Breast epithelium (tissue), 4 donors: Measurements from ENCODE around the gene C17orf107. TPM values are rescaled to one million over a fixed set of nuclear protein-coding genes. Genes with fewer than 3 reads are reported as not detected.

ENCODE experiments used
- DNase-seq, 2 donors: peaks; one replicate each; pipeline ENCODE4 v3.0.0-alpha.2; 2019; ENCODE audit warnings: low spot score in 2 of 2
- H3K27ac ChIP-seq, 2 donors: fragments of 200-600 bp; sonication (generic) in 1 of 2; one replicate each; pipeline ENCODE4 v1.5.1; 2016 to 2019; ENCODE audit warnings: mild to moderate bottlenecking in 1 of 2
- H3K27me3 ChIP-seq, 2 donors: fragments of 200-600 bp; sonication (generic) in 1 of 2; one replicate each; pipeline versions ENCODE4 v1.5.1 to v1.6.0; 2017 to 2019; ENCODE audit warnings: control low read depth in 1 of 2, mild to moderate bottlenecking in 1 of 2
- H3K36me3 ChIP-seq: fragments of 200-600 bp; one replicate; pipeline ENCODE4 v1.5.1; 2019
- H3K4me1 ChIP-seq, 2 donors: fragments of 200-600 bp; sonication (generic); one replicate each; pipeline ENCODE4 v1.5.1; 2016 to 2019; ENCODE audit warnings: control low read depth in 1 of 2
- H3K4me3 ChIP-seq, 3 donors: fragments of 200-600 bp; sonication (generic); 1 replicate in 2 of 3; 2 replicates in 1 of 3; pipeline ENCODE4 v1.5.1; 2016 to 2019; ENCODE audit warnings: mild to moderate bottlenecking in 3 of 3, moderate library complexity in 2 of 3
- H3K9me3 ChIP-seq, 2 donors: fragments of 200-600 bp; sonication (generic) in 1 of 2; one replicate each; pipeline ENCODE4 v1.5.1; 2016 to 2019; ENCODE audit warnings: control low read depth in 1 of 2
- CTCF ChIP-seq, 3 donors: fragments of 450-650 bp; IDR thresholded peaks; one replicate each; pipeline ENCODE4 v1.5.1; 2016 to 2017; ENCODE audit warnings: antibody characterized with exemption in 3 of 3, mild to moderate bottlenecking in 3 of 3, moderate library complexity in 3 of 3
- POLR2A ChIP-seq: fragments of 450-650 bp; IDR thresholded peaks from one replicate; pipeline ENCODE4 v1.6.1; 2016; ENCODE audit warnings: antibody characterized with exemption, mild to moderate bottlenecking, moderate library complexity
- POLR2AphosphoS5 ChIP-seq, 3 donors: sonication (generic); formaldehyde crosslinking; IDR thresholded peaks; one replicate each; pipeline ENCODE4 v1.6.1; 2017; ENCODE audit warnings: antibody characterized with exemption in 3 of 3
- intact Hi-C: fragments of 100-400 bp; cut with DNase I; formaldehyde crosslinking; loops from one replicate; pipeline ENCODE4 v1.15.1; 2023; ENCODE audit warnings: low total_unique reads
- total RNA-seq, 3 donors: library from RNA; depleted of rRNA; stranded (reverse); fragments of >200 nt; gene quantifications; one replicate each; pipeline ENCODE4 v1.1.0, GENCODE V29; 2016

The C17orf107 gene
- total RNA-seq, 3 donors from 2014 or later, result 3.9 to 10.5 TPM; not detected in 1

GRCh38 chr17:4935650-4936049, 36.3 kb downstream of the C17orf107 start:
- no peak for DNase-seq
- Histone ChIP-seq H3K9me3 (no peaks in the 10 kb centered on the region), H3K27ac (no peak overlapping the region), H3K4me1 (peaks cover 10 to 23% of the 10 kb centered on the region in 2 donors), H3K4me3 (no peak overlapping the region), H3K27me3 (no peaks in the 10 kb centered on the region), H3K36me3 (no peaks in the 10 kb centered on the region)
- intact Hi-C loops, result no loop called here
- TF ChIP-seq POLR2A, result no peak
- no peak for TF ChIP-seq POLR2AphosphoS5 (IDR thresholded peaks at IDR 0.05)
- TF ChIP-seq CTCF (IDR thresholded peaks at IDR 0.05), result no peak

GRCh38 chr17:4936436-4936835, 37.1 kb downstream of the C17orf107 start:
- H3K36me3 ChIP-seq, result no peaks in the 10 kb centered on the region
- H3K27me3 ChIP-seq, result no peaks in the 10 kb centered on the region
- no peaks in the 10 kb centered on the region for H3K9me3 ChIP-seq
- H3K4me3 ChIP-seq, result no peak overlapping the region
- no peak for TF ChIP-seq POLR2AphosphoS5 (IDR thresholded peaks at IDR 0.05)
- TF ChIP-seq CTCF (IDR thresholded peaks at IDR 0.05), result no peak
- no peak for TF ChIP-seq POLR2A
- H3K27ac ChIP-seq, result no peak overlapping the region
- DNase-seq, result no peak
- peaks cover 17 to 29% of the 10 kb centered on the region in 2 donors for H3K4me1 ChIP-seq
- intact Hi-C loops, result no loop called here

GRCh38 chr17:4937553-4937952, 38.2 kb downstream of the C17orf107 start:
- intact Hi-C loops, result no loop called here
- no peak overlapping the region for H3K4me3 ChIP-seq
- DNase-seq, result no peak
- no peaks in the 10 kb centered on the region for H3K27me3 ChIP-seq
- no peaks in the 10 kb centered on the region for H3K36me3 ChIP-seq
- no peak overlapping the region for H3K27ac ChIP-seq
- TF ChIP-seq POLR2AphosphoS5 (IDR thresholded peaks at IDR 0.05) (no peak), CTCF (IDR thresholded peaks at IDR 0.05) (no peak), POLR2A (no peak)
- no peaks in the 10 kb centered on the region for H3K9me3 ChIP-seq
- peaks cover 17 to 32% of the 10 kb centered on the region in 2 donors for H3K4me1 ChIP-seq

- no peak for TF ChIP-seq POLR2AphosphoS5 (IDR thresholded peaks at IDR 0.05)
- TF ChIP-seq POLR2A, result no peak
- no peak for TF ChIP-seq CTCF (IDR thresholded peaks at IDR 0.05)
- H3K4me3 ChIP-seq, result peak overlapping the region in 1 of 3 donors; percentile 85
- DNase-seq, result no peak
- peaks cover 17 to 32% of the 10 kb centered on the region in 2 donors for H3K4me1 ChIP-seq
- H3K9me3 ChIP-seq, result no peaks in the 10 kb centered on the region
- no peaks in the 10 kb centered on the region for H3K27me3 ChIP-seq
- peak overlapping the region; percentile 97 for H3K27ac ChIP-seq
- no peaks in the 10 kb centered on the region for H3K36me3 ChIP-seq
- intact Hi-C loops, result no loop called here
These were observed 38.7 kb downstream of the C17orf107 start for GRCh38 chr17:4938069-4938491.

- Histone ChIP-seq H3K4me3 (peak overlapping the region; percentile 83 to 85 (median 83)), H3K27me3 (no peaks in the 10 kb centered on the region), H3K36me3 (no peaks in the 10 kb centered on the region), H3K9me3 (no peaks in the 10 kb centered on the region), H3K4me1 (peaks cover 17 to 32% of the 10 kb centered on the region in 2 donors), H3K27ac (peak overlapping the region; percentile 97)
- no peak for TF ChIP-seq CTCF (IDR thresholded peaks at IDR 0.05)
- no peak for TF ChIP-seq POLR2A
- no peak for TF ChIP-seq POLR2AphosphoS5 (IDR thresholded peaks at IDR 0.05)
- DNase-seq, result no peak
- intact Hi-C loops, result no loop called here
These were observed 39.6 kb downstream of the C17orf107 start for GRCh38 chr17:4938688-4939545.
